22Rv1 (cell line): Measurements from ENCODE around the gene B3GLCT.

Source experiments
- H3K27ac ChIP-seq: fragments of 450-650 bp; 2 replicates; pipeline ENCODE4 v1.5.1; 2017
- CTCF ChIP-seq: fragments of 450-650 bp; IDR thresholded peaks from 2 replicates; pipeline ENCODE4 v1.5.1; 2017; ENCODE audit warnings: mild to moderate bottlenecking
- ZFX ChIP-seq: fragments of 450-650 bp; IDR thresholded peaks from 2 replicates; pipeline ENCODE4 v1.6.1; 2017; ENCODE audit warnings: antibody characterized with exemption, borderline replicate concordance

Gene B3GLCT

DNA sequence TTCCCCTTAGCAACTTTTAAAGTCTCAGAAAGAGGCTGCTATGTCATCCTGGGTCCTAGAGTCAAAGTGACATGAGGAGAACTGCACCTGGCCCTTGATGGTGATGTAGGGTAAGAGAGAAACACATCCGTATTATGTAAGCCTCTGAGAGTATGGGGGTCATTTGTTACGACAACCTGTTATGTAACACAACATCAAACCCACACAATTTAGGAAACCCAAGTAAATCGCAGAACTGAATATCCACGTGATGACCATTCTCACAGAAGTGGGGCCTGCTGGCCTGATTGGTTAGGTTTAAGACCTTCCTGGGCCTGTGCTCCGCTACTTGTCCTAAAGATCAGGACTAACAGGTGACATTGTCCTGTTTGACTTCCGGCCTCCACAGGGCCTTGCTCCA is 15.3 kb upstream of the B3GLCT start:
- TF ChIP-seq ZFX (no peak), CTCF (no peak)
- H3K27ac ChIP-seq = no peak overlapping the region

DNA sequence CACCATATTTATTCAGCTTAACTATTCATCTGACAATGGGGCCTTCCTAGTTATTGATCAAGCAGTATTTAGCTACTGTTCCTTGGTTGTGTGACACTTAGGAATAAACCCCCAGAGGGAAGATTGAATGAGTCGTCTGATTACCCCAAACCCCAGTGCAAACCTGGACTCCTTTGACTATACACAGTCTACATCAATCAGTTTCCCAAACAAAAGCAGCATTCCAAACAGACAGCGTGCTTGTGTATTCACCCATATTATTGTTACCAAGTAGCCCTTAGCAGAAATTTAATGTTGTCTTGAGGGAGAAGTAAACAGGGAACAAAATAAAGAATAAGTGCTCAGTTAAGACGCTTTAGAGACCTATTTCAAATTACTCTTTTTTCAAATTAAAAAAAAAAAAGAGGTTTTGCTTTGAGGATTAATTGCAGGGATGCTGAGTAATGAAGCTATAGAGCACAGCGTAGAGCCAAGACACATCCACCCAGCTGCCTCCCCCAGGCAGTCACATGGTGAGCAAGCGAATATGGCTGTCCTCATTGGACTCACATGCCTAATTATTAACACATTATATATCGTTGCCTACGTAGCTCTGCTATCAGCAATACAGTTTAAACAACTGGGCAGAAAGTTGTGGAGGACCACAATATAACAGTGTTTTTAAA is 14.7 kb upstream of the B3GLCT start:
- H3K27ac ChIP-seq = no peak overlapping the region
- TF ChIP-seq CTCF (no peak), ZFX (no peak)

DNA sequence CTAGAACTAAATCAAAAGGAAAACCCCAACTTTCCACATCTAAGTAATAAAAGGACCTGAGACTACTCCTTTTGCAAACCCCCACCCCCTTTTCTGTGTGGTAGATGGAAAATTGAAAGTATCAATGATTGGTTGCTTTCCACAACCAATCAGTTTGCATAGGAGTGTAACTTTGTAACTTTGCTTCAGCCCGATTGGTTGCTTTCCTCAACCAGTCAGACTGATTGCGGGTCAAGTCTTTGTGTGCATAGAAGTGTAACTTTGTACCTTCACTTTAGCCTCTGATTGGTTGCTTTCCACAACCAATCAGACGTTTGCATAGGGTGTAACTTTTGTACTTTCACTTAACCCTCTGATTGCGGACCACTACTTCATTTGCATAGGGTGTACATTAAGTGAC is 8.0 kb upstream of the B3GLCT start:
- no peak overlapping the region for H3K27ac ChIP-seq
- TF ChIP-seq ZFX = no peak
- no peak for TF ChIP-seq CTCF

- TF ChIP-seq CTCF = no peak
- TF ChIP-seq ZFX = no peak
- no peak overlapping the region for H3K27ac ChIP-seq
Observed at GRCh38 chr13:31192306-31192705, 7.5 kb upstream of the B3GLCT start.

GRCh38 chr13:31195616-31196015 is 4.2 kb upstream of the B3GLCT start:
- TF ChIP-seq CTCF (no peak), ZFX (no peak)
- no peak overlapping the region for H3K27ac ChIP-seq

GRCh38 chr13:31196992-31197391 is 2.8 kb upstream of the B3GLCT start:
- TF ChIP-seq CTCF = no peak
- no peak for TF ChIP-seq ZFX
- no peak overlapping the region for H3K27ac ChIP-seq

DNA sequence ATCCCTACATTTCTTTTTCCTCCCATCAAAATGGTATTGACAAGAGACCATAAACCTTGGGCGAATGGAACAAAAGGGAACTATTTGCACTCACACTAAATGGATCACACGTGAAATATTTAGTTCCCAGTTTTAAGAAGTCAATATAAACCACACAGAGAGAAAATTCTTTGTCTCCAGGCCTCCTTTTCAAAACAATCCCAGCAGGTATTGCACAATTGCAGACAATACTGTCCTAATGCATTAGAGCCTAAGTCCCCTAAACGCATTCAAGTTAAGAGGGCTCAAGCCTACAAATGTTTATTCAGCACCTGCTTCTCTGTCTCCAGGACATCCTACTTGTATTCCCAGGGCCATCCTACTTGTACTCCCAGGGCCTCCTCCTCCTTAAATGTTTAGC is 1.3 kb upstream of the B3GLCT start:
- H3K27ac ChIP-seq = no peak overlapping the region
- TF ChIP-seq ZFX = no peak
- no peak for TF ChIP-seq CTCF
